ENCODE data around the gene CCDC83. TPM values are rescaled to one million over a fixed set of nuclear protein-coding genes. Genes with fewer than 3 reads are reported as not detected.

CCDC83 gene
- total and polyA plus RNA-seq, 9 of the 15 experiments (the other 6 are each of a cell fraction or from before 2014, with no cell fraction given): not detected

DNA sequence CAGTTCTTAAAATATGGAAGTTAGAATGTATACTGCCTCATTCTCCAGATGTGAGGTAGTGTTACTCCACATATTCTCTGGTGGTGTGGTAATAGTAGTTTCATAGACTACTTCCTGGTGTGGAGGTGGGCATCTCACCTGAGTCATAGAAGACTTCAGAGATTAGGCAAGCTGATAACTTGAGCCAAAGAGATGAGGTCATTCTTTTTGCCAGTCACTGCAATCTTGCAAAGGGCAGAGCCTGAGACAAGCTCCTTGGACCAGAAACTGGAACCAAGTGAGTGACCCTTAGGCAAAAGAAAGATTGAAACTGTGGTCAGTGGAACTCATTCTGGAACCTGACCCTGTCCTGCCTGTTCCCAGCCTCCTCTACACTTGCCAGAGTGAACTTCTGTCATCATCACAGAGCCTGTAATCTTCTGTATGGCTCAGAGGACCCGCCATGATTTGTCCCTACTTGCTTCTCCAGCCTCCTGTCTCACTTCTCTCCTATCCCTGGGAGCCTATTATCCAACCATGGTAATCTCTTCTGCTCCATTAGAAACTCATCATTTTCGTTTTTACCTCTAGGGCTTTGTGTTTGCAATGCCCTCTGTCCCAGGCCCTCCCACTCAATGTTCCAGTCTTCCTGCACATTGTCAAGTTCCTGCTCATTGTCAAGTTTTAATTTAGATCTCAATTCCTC, 10.6 kb upstream of the CCDC83 start (continued):
- TF ChIP-seq, protein P1, sequence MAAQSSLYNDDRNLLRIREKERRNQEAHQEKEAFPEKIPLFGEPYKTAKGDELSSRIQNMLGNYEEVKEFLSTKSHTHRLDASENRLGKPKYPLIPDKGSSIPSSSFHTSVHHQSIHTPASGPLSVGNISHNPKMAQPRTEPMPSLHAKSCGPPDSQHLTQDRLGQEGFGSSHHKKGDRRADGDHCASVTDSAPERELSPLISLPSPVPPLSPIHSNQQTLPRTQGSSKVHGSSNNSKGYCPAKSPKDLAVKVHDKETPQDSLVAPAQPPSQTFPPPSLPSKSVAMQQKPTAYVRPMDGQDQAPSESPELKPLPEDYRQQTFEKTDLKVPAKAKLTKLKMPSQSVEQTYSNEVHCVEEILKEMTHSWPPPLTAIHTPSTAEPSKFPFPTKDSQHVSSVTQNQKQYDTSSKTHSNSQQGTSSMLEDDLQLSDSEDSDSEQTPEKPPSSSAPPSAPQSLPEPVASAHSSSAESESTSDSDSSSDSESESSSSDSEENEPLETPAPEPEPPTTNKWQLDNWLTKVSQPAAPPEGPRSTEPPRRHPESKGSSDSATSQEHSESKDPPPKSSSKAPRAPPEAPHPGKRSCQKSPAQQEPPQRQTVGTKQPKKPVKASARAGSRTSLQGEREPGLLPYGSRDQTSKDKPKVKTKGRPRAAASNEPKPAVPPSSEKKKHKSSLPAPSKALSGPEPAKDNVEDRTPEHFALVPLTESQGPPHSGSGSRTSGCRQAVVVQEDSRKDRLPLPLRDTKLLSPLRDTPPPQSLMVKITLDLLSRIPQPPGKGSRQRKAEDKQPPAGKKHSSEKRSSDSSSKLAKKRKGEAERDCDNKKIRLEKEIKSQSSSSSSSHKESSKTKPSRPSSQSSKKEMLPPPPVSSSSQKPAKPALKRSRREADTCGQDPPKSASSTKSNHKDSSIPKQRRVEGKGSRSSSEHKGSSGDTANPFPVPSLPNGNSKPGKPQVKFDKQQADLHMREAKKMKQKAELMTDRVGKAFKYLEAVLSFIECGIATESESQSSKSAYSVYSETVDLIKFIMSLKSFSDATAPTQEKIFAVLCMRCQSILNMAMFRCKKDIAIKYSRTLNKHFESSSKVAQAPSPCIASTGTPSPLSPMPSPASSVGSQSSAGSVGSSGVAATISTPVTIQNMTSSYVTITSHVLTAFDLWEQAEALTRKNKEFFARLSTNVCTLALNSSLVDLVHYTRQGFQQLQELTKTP (IDR thresholded peaks at IDR 0.05; ENCODE audit: low read depth in 1 of 2, partially characterized antibody in 2 of 2): no peak
- TF ChIP-seq, protein P2, sequence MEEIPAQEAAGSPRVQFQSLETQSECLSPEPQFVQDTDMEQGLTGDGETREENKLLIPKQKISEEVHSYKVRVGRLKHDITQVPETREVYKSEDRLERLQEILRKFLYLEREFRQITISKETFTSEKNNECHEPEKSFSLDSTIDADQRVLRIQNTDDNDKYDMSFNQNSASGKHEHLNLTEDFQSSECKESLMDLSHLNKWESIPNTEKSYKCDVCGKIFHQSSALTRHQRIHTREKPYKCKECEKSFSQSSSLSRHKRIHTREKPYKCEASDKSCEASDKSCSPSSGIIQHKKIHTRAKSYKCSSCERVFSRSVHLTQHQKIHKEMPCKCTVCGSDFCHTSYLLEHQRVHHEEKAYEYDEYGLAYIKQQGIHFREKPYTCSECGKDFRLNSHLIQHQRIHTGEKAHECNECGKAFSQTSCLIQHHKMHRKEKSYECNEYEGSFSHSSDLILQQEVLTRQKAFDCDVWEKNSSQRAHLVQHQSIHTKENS (CRISPR knock-in tag; IDR thresholded peaks at IDR 0.05): no peak
- 0 out of 2 replicates have a peak, but pooled peaks have one; percentile 10 for TF ChIP-seq NFE2 (IDR thresholded peaks at IDR 0.05; ENCODE audit: low read depth)
- no peak for TF ChIP-seq CBFB (CRISPR knock-in tag; IDR thresholded peaks at IDR 0.05)
- no peak for TF ChIP-seq EZH2 (IDR thresholded peaks at IDR 0.05; ENCODE audit: borderline replicate concordance, low read depth, low read length)
- TF ChIP-seq STAG1 (CRISPR knock-in tag; IDR thresholded peaks at IDR 0.05; ENCODE audit: borderline replicate concordance): no peak
- TF ChIP-seq, protein P3, sequence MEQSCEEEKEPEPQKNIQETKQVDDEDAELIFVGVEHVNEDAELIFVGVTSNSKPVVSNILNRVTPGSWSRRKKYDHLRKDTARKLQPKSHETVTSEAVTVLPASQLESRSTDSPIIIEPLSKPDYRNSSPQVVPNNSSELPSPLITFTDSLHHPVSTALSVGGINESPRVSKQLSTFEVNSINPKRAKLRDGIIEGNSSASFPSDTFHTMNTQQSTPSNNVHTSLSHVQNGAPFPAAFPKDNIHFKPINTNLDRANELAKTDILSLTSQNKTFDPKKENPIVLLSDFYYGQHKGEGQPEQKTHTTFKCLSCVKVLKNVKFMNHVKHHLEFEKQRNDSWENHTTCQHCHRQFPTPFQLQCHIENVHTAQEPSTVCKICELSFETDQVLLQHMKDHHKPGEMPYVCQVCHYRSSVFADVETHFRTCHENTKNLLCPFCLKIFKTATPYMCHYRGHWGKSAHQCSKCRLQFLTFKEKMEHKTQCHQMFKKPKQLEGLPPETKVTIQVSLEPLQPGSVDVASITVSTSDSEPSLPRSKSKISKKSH (CRISPR knock-in tag; IDR thresholded peaks at IDR 0.05): no peak
- TF ChIP-seq, protein P4, sequence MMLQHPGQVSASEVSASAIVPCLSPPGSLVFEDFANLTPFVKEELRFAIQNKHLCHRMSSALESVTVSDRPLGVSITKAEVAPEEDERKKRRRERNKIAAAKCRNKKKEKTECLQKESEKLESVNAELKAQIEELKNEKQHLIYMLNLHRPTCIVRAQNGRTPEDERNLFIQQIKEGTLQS (IDR thresholded peaks at IDR 0.05): peak; percentile 73
- TF ChIP-seq, protein P4 (CRISPR knock-in tag; conservative IDR thresholded peaks at IDR 0.05): no peak

Measured in K562 (cell line).